ENCODE data around the gene PEX11G.

PEX11G gene

DNA sequence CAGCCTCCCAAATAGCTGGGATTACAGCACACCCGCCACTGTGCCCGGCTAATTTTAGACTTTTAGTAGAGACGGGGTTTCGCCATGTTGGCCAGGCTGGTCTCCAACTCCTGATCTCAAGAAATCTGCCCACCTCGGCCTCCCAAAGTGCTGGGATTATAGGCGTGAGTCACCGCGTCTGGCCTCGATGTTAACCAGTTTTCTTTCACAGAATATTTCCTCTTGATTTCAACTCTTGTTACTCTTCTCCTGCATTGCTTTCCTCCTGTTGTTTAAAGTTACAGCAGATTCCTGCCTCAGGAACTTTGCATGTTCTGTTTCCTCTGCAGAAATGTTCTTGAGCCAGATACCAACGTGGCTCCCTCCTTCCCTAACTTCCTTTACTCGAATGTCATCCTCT is 3.7 kb upstream of the PEX11G start:
- DNase-seq (ENCODE audit: low spot score), result no peak

DNA sequence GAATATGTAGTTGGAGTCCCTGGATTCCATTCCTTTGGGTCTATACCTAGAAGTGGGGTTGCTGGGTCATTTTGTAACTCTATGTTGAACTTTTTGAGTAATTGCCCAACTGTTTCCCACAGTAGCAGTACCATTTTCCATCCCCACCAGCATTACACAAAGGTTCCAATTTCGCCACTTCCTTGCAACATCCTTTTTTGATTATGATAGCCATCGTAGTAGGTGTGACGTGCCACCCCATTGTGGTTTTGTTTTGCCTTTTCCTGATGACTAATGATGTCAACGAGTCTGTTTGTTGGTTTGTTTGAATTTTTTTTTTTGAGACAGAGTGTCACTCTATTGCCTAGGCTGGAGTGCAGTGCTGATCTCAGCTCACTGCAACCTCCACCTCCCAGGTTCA is 3.3 kb upstream of the PEX11G start:
- DNase-seq (ENCODE audit: low spot score), result peak; percentile 26

DNA sequence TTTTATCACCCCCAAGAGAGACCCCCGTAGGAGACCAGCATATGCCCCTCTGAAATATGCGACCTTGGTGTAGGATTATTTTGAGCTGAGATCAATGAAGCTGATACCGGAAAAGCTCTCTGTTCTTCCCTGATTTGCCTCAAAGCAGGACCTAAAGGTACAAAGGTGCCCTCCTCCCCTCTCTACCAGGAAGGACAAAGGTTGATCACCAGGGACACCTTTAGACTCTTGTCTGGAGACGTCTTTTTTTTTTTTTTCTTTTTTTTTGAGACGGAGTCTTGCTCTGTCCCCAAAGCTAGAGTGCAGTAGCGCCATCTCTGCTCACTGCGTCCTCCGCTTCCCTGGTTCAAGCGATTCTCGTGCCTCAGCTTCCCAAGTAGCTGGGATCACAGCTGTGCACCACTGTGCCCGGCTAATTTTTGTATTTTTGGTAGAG is 792 bp upstream of the PEX11G start:
- DNase-seq (ENCODE audit: low spot score), result no peak

DNA sequence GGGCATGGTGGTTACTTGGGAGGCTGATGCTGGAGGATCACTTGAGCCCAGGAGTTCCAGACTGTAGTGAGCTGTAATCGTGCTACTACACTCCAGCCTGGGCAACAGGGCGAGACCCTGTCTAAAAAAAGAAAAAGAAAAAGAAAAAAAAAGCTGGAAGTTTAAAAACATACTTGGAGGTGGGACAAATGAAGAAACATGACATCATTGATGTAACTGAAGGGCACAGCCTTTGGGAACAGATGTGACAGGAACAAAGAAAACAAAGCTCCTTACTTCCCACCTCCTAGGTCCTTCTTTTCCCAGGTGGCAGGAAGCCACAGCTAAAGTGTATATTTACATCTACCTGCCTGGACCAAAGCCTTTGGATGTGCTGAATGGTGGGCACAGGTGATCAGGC is 1.9 kb downstream of the PEX11G start:
- no peak for DNase-seq (ENCODE audit: low spot score)

DNA sequence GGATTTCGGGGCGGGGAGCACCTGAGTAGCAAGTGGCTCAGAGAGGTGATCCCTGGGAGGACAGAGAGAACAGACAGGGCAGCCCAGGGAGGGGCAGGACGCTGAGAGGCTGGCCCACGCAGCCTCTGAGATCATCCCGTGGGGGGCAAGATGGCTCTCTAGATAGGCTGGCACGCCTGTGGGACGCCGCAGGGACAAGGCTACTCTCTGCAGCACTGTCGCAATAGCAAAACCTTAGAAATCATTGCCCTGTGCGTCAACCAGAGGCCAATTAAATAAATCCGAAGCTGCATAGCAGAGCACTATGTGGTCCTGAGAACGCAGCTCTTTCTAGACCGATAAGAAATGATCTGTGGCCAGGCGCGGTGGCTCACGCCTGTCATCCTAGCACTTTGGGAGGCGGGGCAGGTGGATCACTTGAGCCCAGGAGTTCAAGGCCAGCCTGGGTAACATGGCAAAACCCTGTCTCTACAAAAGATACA is 5.1 kb downstream of the PEX11G start:
- no peak for DNase-seq (ENCODE audit: low spot score)

DNA sequence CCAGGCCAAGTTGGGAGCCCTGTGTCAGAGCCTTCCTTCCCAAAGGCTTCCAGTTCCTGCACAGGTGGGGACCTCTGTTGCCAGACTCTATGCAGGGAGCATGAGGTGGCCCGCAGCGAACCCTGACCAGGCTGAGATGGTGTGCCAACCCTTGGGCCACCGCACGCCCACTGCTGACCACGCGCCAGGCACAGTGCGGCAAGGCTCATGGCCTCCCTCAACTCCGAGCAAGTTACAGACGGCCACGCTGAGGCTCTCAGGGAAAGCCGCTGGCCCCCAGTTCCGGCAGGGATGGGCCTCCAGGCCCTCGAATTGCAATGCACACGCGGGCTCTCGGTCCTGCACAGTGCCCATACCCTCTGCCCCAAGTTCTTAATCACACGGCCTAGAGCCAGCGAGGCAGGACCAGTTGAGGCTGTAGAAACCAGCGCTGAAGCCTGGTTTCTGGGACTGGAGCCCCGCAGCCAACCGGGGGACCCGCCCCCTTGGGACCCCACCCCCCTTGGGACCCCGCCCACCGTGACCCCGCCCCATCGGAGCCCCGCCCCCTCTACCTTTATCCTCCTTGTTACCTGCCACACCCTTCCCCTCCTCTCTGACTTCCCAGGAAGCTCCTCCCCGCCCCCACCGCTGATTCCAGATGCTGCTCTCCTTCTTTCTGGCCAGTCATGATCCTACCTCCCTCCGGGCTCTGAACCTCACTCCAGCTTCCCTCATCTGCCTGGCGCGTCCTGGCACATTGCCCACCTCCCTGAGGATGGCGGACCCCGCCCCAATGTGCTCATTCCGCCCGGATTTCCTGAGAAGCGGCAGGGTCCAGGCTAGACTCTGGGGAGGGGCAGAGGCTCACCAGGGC is 6.0 kb downstream of the PEX11G start:
- DNase-seq (ENCODE audit: low spot score), result no peak

DNA sequence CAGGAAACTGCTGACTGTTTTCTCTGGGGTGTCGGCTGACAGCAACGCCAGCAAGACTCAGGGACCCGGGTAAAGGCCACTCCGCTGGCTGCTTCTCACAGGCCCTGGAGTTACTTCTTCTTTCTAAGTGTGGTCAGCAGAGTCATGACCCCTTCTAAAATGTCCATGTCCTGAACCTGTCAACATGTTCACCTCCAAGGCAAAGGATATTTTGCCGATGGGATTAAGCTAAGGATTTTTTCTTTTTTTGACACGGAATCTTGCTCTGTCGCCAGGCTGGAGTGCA is 7.9 kb downstream of the PEX11G start:
- no peak for DNase-seq (ENCODE audit: low spot score)

DNA sequence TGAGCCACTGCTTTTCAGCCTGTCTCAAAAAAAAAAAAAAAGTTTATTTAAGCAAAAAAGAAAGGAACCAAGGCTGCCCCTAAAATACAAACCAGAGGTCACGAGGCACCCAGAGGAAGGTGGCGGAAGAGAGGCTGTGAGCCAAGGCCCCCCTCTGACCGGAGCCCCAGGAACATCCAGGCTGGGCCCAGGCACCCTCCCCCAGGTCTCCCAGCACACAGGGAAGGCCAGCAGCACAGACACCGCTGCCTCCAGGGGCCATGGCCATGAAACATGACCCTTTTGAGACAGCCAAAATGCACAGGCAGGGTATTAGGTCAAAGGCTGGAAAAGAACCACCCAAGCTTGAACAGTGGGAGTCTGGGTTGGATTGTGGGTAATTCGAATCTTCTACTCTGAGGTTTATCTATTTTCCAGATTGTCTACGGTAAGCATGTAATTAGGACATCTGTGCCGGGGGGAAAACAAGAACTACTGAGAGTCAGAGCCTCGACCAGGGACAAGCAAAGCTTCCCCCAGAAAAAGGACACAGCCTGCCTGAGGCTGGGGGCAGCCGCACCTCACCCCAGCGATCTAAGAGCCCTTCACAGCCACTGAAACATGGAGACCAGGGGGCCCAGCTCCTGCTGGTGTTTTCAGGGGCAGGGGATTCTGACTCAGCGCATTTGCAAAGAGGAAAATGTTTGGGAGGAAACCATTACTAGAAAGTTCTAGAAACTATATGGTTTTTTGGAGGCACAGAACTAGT is 8.4 kb downstream of the PEX11G start:
- DNase-seq (ENCODE audit: low spot score), result no peak

DNA sequence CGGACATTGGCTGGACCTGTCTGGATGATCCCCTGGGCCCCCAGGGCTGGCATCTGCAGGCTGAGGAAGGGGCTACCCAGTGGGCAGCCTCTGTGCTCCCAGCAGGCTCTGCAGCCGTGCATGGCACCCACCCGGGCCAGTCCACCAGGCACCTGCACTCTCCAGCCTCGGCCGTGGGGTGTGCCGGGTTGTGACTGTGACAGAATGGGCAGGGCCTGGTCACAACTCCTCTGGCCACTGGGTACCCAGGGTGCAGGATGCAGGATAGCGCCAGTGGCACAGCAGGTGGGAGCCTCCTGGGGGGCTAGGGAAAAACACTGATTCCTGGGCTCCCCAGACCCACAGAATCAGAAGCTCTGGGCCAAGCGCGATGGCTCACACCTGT is 10.0 kb downstream of the PEX11G start:
- no peak for DNase-seq (ENCODE audit: low spot score)

DNA sequence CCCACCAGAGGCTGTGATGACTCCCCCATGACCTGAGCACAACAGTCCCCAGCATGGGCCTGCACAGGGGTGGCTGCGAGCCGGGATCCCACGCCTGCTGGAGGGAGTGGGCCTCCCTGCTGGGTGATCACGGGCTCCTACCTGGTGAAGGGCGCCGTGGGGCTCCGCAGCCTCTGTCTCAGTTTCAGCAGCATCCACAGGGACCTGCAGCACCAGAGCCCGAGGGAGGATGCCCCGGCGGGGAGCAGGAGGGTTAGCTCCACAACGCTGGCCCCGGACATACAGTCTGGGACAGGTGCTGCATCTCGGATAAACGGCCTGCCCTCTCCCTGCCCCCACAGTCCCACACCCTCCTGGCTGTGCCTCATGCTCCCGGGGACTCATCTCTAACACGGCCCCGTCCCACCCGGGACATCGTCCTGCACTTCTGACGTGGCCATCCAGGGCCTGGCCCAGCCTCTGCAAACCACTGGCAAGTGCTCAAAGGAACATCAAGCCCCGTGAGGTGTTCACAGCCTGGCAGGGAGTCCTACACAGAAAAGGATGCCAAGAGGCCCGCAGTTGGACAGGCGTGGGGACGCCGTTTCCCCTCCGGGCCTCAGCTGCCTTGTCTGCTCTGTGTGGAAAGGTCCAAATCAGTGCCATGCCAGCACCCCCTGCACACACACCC is 10.5 kb downstream of the PEX11G start:
- no peak for DNase-seq (ENCODE audit: low spot score)

DNA sequence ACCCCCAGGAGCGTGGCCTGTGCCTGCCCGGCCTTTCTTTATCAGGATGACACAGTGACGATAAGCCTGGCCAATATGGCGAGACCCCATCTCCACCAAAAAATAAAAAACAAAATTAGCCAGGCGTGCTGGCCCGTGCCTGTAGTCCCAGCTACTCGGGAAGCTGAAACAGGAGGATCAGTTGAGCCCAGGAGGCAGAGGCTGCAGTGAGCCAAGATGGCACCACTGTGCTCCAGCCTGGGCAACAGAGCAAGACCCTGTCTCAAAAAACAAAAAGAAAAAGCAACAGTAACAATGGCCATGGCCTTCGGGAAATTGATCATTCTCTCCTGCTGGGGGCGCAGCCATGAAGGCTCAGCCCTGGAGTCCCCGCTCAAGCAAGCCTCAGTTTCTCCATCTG is 11.1 kb downstream of the PEX11G start:
- DNase-seq (ENCODE audit: low spot score), result no peak

DNA sequence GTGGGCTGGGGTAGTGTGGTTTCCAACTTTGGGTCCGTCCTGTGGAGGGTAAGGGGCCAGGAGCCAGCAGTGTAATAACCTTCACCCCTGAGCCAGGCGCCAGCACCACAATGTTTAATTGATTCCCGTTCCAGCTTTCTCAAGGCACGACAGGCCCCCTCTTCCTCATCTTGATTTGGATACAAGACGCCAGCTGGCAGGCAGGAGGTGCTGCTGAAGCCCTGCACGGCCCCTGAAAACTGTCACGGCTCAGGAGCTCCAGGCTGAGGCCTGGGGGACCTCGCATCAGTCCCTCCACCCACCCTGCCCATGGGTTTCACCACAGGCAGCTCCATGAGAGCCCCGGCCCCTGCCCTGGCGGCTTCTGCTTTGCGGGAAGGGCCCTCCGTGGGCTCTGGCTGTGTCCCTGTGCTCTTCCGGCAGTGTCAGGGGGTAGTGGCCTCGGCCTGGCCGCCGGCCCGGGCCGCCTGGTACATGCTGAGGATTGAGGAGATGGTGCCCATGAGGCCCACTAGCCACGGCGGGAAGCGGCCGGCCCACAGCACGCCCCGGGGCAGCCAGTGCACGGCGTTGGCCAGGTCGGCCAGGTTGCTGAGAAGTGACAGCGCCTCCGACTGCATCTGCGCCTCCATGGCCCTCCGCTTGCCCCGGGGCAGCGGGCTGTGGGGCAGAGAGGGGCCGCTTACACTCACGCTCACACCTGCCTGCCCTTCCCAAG is 11.9 kb downstream of the PEX11G start:
- no peak for DNase-seq (ENCODE audit: low spot score)

DNA sequence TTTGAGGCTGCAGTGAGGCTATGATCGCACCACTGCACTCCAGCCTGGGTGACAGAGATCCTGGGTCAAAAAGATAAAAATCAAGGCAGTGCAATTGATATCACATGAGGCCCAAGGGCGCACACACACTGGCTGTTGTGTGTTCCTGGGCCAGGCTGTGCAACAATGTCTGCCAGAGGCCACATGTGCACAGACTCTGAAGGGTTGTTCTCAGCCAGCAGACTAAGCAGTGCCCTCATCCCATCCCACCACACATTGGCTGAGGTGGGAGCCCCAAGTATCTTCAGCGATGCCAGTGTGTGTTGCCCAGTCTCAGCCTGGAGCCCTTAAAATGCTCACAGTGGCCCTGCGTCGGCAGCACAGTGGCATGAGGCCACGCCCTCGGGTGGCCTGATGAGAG is 12.6 kb downstream of the PEX11G start:
- DNase-seq (ENCODE audit: low spot score), result no peak

DNA sequence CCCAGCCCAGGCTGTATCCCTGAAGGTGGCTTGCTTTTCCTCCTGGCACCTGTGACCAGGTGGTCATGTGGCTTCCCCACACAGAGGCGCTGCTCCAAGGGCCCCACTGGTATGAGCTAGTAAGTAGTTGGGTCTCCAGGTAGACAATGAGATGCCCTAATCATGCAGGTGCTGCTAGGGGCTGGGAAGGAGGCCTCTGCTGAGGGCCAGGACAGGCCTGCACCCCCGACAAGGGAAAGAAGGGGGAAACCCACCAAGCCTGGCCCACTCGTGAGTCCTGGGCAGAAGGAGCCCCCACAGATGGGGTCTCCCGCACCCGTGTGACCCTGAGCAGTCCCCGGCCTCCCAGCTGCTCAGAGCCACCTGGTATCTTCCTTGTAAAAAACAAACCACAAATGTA is 13.2 kb downstream of the PEX11G start:
- no peak for DNase-seq (ENCODE audit: low spot score)

DNA sequence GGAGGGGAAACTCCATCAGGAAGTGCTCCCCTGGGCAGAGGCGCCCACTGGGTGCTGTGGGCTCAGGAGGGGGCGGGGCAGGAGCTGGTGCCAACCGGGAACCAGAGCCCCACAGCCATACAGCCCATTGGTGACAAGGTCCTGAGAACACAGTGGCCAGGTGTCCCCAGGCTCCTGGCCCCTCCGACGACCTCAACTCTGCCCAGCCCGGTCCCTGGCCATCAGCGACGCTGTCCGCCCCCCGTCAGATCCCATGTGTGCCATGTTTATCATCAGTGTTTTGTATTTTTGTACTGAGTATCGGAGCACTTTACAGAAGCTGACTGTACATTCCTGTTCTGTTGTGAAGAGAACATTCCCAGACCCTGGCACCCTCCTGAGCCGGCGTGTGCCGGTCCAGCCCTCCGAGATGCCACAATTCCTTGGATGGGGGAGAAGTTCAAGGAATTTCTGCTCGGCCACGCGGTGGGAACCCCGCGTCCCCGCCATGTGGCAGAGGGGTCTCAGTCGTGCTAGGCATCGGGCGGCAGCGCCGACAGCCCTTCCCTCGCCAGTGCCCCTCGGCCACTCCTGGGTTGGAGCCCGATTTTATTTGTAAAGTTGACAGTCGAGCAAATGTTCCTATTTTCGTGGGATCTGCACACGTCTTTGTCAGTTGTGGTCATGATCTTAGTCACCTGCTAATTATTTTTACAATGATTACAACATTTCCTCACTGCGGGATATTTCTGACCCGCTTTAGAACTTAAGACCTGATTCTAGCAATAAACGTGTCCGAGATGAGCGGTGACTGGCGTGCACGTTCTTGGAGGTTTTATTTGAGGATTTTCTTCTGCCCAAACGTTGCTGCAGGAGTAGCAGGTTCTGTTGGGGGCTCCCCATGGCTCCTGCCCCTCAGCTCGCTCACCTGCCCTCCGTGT is 16.9 kb downstream of the PEX11G start:
- no peak for DNase-seq (ENCODE audit: low spot score)

DNA sequence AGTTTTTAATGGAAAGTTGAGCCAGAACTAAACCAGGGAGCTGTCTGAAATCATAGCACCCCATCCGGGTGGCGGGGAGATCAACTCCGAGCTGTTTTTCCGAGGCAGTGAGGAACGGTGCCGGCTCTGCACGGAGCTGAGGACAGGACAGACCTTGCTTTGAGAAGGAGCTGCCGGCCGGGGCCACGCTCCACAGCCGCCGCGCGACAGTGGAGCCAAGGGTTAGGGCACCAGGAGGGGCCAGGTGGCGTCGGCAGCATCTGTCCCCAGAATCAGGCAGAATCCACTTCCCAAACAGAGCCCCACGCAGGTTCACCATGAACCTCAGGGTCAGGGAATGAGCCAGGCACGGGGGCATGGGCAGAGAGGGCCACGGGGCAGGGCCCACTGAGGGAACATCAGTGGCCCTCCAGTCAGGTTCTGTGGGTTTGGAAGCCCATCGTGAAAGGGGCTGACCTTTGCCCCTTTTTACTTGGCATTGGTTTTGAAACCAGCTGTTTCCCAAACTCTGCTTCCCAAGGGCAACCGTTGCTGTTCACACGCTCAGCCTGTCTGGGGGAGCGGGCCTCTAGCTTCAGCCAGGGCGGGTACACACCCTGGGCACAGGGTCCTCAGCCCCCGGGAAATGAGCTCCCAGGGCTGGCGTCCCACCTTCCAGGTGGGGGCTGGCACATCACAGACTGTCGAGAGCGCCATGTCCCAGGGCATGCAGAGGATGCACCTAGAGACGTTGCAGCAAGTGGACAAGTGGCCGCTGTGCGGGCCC is 18.1 kb downstream of the PEX11G start:
- no peak for DNase-seq (ENCODE audit: low spot score)

DNA sequence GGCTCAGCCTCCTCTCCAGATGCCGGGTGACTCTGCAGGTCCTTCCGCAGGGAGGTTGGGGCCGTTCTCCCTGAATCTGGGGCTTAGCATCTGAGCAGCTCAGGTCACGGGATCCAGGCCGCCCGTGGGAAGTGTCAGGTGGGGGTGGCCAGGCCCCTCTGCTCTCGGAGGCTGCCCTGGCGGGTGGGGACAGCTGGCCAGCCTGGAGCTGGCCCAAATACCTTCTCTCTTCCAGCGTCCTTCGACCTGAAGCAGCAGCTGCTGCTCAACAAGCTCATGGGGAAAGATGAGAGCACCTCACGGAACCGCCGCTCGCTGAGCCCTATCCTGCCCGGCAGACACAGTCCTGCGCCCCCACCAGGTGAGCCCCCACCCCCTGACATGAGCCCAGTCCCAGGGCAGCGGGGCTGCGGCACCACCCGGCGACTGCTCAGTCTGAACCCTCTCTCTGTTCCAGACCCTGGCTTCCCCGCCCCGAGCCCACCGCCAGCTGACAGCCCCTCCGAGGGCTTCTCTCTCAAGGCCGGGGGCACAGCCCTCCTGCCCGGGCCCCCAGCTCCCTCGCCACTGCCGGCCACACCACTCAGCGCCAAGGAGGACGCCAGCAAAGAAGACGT is 19.1 kb downstream of the PEX11G start:
- no peak for DNase-seq (ENCODE audit: low spot score)

DNA sequence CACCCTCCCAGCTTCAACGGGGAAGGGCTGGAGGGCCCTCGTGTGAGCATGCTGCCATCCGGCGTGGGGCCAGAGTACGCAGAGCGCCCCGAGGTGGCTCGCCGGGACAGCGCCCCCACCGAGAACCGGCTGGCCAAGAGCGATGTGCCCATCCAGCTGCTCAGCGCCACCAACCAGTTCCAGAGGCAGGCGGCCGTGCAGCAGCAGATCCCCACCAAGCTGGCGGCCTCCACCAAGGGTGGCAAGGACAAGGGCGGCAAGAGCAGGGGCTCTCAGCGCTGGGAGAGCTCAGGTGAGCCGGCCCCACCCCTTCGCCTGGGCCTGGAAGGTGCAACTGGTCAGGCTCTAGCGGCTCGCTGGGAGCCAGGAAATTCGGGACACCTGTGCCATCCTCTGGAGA is 20.0 kb downstream of the PEX11G start:
- DNase-seq (ENCODE audit: low spot score), result no peak

DNA sequence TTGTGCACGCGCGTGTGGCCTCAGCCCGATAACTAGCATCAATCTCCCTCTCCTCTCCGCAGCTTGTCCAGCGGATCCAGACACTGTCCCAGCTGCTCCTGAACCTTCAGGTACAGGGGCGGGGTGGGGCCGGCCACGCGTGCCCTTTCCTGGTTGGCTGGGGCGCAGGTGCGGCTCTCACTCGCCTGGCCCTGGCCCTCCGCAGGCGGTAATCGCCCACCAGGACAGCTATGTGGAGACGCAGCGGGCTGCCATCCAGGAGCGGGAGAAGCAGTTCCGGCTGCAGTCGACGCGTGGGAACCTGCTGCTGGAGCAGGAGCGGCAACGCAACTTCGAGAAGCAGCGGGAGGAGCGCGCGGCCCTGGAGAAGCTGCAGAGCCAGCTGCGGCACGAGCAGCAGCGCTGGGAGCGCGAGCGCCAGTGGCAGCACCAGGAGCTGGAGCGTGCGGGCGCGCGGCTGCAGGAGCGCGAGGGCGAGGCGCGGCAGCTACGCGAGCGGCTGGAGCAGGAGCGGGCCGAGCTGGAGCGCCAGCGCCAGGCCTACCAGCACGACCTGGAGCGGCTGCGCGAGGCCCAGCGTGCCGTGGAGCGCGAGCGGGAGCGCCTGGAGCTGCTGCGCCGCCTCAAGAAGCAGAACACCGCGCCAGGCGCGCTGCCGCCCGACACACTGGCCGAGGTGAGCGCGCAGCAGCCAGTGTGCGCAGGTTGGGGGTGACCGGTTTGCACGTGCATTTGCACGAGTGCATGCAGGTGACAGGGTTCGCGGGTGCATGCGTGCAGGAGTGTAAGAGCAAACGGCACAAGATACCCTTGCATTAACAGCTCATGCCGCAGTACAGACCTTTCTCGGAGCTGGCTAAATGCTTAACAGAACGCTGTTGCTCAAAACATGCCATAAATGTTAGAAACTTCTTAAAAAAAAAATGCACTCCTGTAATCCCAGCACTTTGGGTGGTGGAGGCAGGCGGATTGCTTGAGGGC is 21.5 kb downstream of the PEX11G start:
- no peak for DNase-seq (ENCODE audit: low spot score)

Measured in CD4-positive, alpha-beta T cell treated with Interleukin-2 at 100 ng/mL for 4 hours (primary cell).